ENCODE results near the gene FAM186B. TPM values are rescaled to one million over a fixed set of nuclear protein-coding genes. Genes with fewer than 3 reads are reported as not detected.

FAM186B gene
- total RNA-seq, 1 donor from 2014 or later: 0.57 TPM

GRCh38 chr12:49548822-49549648 lies 56.4 kb downstream of the FAM186B start:
- no peak overlapping the region for H3K4me3 Mint-ChIP-seq (ENCODE audit: unreplicated experiment)
- peaks cover 2% of the 10 kb centered on the region for H3K36me3 Mint-ChIP-seq (ENCODE audit: low read depth, unreplicated experiment)
- peak overlapping the region; percentile 86 for H3K4me2 ChIP-seq (ENCODE audit: low read length)
- FAIRE-seq (no peak), DNase-seq (ENCODE audit: low read depth) (no peak)
- no peaks in the 10 kb centered on the region for H3K9me3 ChIP-seq (ENCODE audit: insufficient read depth, low read depth, low read length)
- peaks cover 12% of the 10 kb centered on the region for H3K4me1 ChIP-seq (ENCODE audit: insufficient read depth, low read length)
- no peak overlapping the region for H3K27ac ChIP-seq (ENCODE audit: low read depth, low read length)
- no peaks in the 10 kb centered on the region for H3K79me2 ChIP-seq (ENCODE audit: insufficient read depth, low read length)
- peaks cover 78% of the 10 kb centered on the region for H3K27me3 Mint-ChIP-seq (ENCODE audit: low read depth, unreplicated experiment)
- peak overlapping the region; percentile 54 for H3K9ac ChIP-seq (ENCODE audit: low read length)
- H3K4me3 ChIP-seq (ENCODE audit: insufficient read depth, low read depth, low read length): peak overlapping the region; percentile 41
- H3K27ac Mint-ChIP-seq (ENCODE audit: unreplicated experiment): no peak overlapping the region
- H3K36me3 ChIP-seq (ENCODE audit: insufficient read depth, low read length): no peaks in the 10 kb centered on the region
- H3K9me3 Mint-ChIP-seq (ENCODE audit: unreplicated experiment): peaks cover 3% of the 10 kb centered on the region
- H3K4me1 Mint-ChIP-seq (ENCODE audit: low read depth, unreplicated experiment): no peaks in the 10 kb centered on the region
- peaks cover 4% of the 10 kb centered on the region for H4K20me1 ChIP-seq (ENCODE audit: insufficient read depth, low read length)
- H2AFZ ChIP-seq (ENCODE audit: low read depth, low read length): peak overlapping the region; percentile 95
- H3K27me3 ChIP-seq (ENCODE audit: insufficient read depth, low read length): peaks cover 35% of the 10 kb centered on the region
- TF ChIP-seq CTCF (IDR thresholded peaks at IDR 0.05; ENCODE audit: insufficient read depth, low read depth, low read length) (no peak), EZH2 (IDR thresholded peaks at IDR 0.05; ENCODE audit: insufficient read depth, low read length) (peak; percentile 78)

GRCh38 chr12:49548481-49548821 lies 57.0 kb downstream of the FAM186B start:
- peaks cover 3% of the 10 kb centered on the region for H3K9me3 Mint-ChIP-seq (ENCODE audit: unreplicated experiment)
- H3K4me1 Mint-ChIP-seq (ENCODE audit: low read depth, unreplicated experiment): no peaks in the 10 kb centered on the region
- FAIRE-seq: no peak
- DNase-seq (ENCODE audit: low read depth): no peak
- peaks cover 12% of the 10 kb centered on the region for H3K4me1 ChIP-seq (ENCODE audit: insufficient read depth, low read length)
- H3K4me2 ChIP-seq (ENCODE audit: low read length): peak overlapping the region; percentile 86
- no peaks in the 10 kb centered on the region for H3K79me2 ChIP-seq (ENCODE audit: insufficient read depth, low read length)
- no peak overlapping the region for H3K9ac ChIP-seq (ENCODE audit: low read length)
- H3K27me3 ChIP-seq (ENCODE audit: insufficient read depth, low read length): peaks cover 37% of the 10 kb centered on the region
- peak overlapping the region; percentile 41 for H3K4me3 ChIP-seq (ENCODE audit: insufficient read depth, low read depth, low read length)
- no peaks in the 10 kb centered on the region for H3K9me3 ChIP-seq (ENCODE audit: insufficient read depth, low read depth, low read length)
- H3K36me3 ChIP-seq (ENCODE audit: insufficient read depth, low read length): no peaks in the 10 kb centered on the region
- peaks cover 82% of the 10 kb centered on the region for H3K27me3 Mint-ChIP-seq (ENCODE audit: low read depth, unreplicated experiment)
- H3K4me3 Mint-ChIP-seq (ENCODE audit: unreplicated experiment): no peak overlapping the region
- H3K27ac Mint-ChIP-seq (ENCODE audit: unreplicated experiment): no peak overlapping the region
- TF ChIP-seq EZH2 (IDR thresholded peaks at IDR 0.05; ENCODE audit: insufficient read depth, low read length): no peak
- TF ChIP-seq CTCF (IDR thresholded peaks at IDR 0.05; ENCODE audit: insufficient read depth, low read depth, low read length): no peak
- H2AFZ ChIP-seq (ENCODE audit: low read depth, low read length): peak overlapping the region; percentile 95
- H4K20me1 ChIP-seq (ENCODE audit: insufficient read depth, low read length): peaks cover 4% of the 10 kb centered on the region
- peaks cover 2% of the 10 kb centered on the region for H3K36me3 Mint-ChIP-seq (ENCODE audit: low read depth, unreplicated experiment)
- no peak overlapping the region for H3K27ac ChIP-seq (ENCODE audit: low read depth, low read length)

- Histone ChIP-seq H4K20me1 (ENCODE audit: insufficient read depth, low read length) (peaks cover 4% of the 10 kb centered on the region), H3K9me3 (ENCODE audit: insufficient read depth, low read depth, low read length) (no peaks in the 10 kb centered on the region), H2AFZ (ENCODE audit: low read depth, low read length) (no peak overlapping the region), H3K27ac (ENCODE audit: low read depth, low read length) (no peak overlapping the region), H3K27me3 (ENCODE audit: insufficient read depth, low read length) (peaks cover 32% of the 10 kb centered on the region), H3K36me3 (ENCODE audit: insufficient read depth, low read length) (no peaks in the 10 kb centered on the region), H3K9ac (ENCODE audit: low read length) (no peak overlapping the region), H3K4me1 (ENCODE audit: insufficient read depth, low read length) (peaks cover 12% of the 10 kb centered on the region), H3K4me2 (ENCODE audit: low read length) (no peak overlapping the region), H3K4me3 (ENCODE audit: insufficient read depth, low read depth, low read length) (no peak overlapping the region), H3K79me2 (ENCODE audit: insufficient read depth, low read length) (no peaks in the 10 kb centered on the region)
- no peak for FAIRE-seq
- Mint-ChIP-seq H3K36me3 (ENCODE audit: low read depth, unreplicated experiment) (peaks cover 2% of the 10 kb centered on the region), H3K4me3 (ENCODE audit: unreplicated experiment) (no peak overlapping the region), H3K27me3 (ENCODE audit: low read depth, unreplicated experiment) (peaks cover 82% of the 10 kb centered on the region), H3K9me3 (ENCODE audit: unreplicated experiment) (peaks cover 3% of the 10 kb centered on the region), H3K27ac (ENCODE audit: unreplicated experiment) (no peak overlapping the region), H3K4me1 (ENCODE audit: low read depth, unreplicated experiment) (no peaks in the 10 kb centered on the region)
- TF ChIP-seq EZH2 (IDR thresholded peaks at IDR 0.05; ENCODE audit: insufficient read depth, low read length) (no peak), CTCF (IDR thresholded peaks at IDR 0.05; ENCODE audit: insufficient read depth, low read depth, low read length) (no peak)
- DNase-seq (ENCODE audit: low read depth): no peak
Measured at GRCh38 chr12:49547090-49547690, 58.2 kb downstream of the FAM186B start.
